Measurements from ENCODE around the gene WDR86.

Gene WDR86

GRCh38 chr7:151379534-151380198 is 30.2 kb downstream of the WDR86 start:
- no peak for DNase-seq (ENCODE audit: low read depth in 2 of 2)

GRCh38 chr7:151379193-151379520 is 30.7 kb downstream of the WDR86 start:
- no peak for DNase-seq (ENCODE audit: low read depth in 2 of 2)

- DNase-seq (ENCODE audit: low read depth in 2 of 2), result no peak
These were observed 31.2 kb downstream of the WDR86 start for GRCh38 chr7:151378496-151379192.

DNA sequence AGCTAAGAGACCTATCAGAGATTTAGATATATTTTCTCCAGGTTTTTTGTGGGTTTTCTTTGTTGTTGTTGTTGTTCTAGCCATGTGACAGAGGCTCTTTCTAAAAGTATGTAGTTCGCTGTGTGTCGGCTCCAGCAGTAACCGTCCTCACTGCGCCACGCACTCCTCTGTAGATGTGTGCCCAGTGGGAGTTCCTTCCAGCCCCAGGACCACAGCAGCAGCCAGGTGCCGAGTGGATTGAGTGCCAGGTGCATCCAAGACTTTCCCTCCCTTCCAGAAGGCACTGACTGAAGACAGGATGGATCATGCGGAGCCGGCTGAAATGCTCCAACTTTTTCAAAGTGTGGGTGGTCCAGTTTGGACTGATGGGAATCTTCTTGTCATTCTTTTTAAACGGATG is 31.8 kb downstream of the WDR86 start:
- DNase-seq (ENCODE audit: low read depth in 2 of 2), result no peak

DNA sequence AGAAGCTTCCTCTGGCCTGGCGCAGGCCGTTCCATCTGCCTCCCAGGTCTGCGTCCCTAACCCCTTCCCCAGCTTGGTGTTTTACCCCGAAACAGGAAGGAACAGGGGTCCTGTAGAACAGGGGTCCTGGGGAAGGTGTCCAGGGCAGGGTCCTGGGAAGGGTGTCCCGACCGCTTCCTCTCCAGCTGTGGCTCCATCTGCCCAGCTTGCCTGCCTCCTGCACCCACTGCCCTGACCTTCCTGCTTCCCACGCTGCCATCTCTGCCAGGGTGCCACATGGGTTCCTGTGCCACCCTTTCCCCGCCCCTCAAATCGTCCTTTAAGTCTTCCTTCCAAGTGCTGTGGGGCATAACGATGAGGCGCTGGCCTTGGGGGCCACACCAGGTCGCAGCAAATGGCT is 32.4 kb downstream of the WDR86 start:
- DNase-seq (ENCODE audit: low read depth in 2 of 2), result no peak

DNA sequence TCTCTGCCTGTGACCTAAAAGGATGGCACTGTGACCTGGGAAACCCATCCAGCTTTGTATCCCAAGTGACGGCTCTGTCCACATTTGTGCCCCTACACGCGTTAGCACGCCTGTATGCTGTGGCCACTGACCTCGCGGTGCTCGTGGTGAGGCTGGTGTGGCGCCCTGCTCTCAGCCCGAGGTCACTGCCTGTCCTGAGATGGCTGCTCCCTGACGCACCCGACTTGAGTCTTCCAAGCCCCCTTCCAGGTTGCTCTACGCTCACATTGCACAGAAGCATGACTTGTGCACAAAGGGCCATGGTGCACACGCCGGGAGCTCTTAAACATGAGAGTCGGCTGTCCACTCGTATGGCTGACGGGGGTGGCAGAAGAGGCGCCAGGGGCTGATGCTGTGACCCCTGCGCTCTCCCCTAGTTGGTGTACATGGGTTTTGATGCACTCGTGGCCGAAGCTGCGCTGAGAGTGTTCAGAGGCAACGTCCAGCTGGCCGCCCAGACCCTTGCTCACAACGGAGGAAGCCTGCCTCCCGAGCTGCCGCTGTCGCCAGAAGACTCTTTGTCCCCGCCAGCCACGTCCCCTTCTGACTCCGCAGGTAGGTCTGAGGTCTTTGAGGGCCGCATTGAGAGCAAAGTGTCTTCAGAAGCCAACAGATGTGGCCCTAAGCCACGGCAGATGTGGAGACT is 33.5 kb downstream of the WDR86 start:
- no peak for DNase-seq (ENCODE audit: low read depth in 2 of 2)

DNA sequence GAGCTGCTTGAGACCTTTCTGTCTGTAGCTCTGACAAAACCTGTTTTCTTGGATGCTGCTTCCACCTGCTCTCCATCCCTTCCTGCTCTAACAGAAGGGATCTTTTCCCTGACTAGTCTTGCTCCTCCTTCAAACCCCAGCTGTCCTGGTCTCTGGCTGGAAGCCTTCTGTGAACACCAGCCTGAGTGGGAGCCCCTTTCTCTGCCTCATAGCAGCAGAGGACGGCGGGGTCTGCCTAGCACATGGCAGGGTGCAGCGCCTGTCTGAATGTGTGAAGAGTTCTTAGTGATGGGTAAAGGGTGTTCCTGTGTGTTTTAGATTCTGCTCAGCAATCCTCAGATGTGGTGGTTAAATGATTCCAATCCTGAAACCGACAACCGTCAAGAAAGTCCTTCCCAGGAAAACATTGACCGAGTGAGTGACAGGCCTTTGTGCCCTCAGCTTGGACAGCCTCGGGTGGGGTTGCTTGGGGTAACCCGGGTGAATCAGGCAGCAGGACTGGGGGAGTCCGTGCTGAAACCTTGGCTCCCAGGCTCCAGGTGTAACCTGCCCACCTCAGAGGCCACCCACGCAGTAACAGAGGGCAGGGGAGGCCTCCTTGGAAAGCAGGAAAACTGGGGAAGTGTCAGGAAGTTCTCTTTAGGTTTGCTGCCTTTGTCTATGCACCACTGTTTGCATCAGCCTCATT is 34.2 kb downstream of the WDR86 start:
- DNase-seq (ENCODE audit: low read depth in 2 of 2), result no peak

DNA sequence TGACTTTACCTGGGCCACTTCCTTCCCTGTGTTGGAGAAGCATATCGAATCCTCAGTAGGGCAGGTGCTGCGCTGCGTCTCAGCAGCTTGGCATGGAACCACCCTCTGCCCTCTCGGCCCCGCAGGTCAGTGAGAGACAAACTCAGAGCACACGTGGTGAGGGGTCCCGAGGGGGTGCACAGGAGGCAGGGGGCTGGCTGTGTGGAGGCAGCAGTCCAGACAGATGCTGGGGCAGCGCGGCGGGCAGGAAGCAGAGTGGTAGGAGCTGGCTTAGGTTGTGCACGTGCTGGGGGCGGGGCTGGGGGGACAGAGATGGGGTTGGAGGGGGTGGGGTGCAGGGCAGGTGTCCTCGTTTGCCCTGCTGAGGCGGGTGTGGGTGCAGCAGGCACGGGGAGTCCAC is 35.1 kb downstream of the WDR86 start:
- no peak for DNase-seq (ENCODE audit: low read depth in 2 of 2)

DNA sequence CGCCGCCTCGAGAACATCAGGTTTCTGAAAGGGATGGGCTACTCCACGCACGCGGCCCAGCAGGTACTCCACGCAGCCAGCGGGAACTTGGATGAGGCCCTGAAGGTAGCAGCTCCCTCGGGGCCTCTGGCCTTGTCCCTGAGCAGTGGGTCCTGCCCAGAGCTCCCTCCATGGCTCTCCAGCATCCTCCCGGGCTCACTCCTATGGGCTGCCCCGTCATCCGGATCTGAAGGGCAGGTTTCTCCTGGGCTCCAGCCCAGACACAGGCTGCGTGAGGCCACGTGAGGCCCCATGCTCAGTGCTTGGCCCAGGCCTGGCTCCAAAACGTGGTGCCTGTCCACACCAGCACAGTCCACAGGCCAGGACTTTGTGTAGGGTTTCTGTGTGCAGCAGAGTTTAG is 35.7 kb downstream of the WDR86 start:
- DNase-seq (ENCODE audit: low read depth in 2 of 2), result no peak

- DNase-seq (ENCODE audit: low read depth in 2 of 2), result no peak
These were observed 36.2 kb downstream of the WDR86 start for GRCh38 chr7:151373599-151373998.

DNA sequence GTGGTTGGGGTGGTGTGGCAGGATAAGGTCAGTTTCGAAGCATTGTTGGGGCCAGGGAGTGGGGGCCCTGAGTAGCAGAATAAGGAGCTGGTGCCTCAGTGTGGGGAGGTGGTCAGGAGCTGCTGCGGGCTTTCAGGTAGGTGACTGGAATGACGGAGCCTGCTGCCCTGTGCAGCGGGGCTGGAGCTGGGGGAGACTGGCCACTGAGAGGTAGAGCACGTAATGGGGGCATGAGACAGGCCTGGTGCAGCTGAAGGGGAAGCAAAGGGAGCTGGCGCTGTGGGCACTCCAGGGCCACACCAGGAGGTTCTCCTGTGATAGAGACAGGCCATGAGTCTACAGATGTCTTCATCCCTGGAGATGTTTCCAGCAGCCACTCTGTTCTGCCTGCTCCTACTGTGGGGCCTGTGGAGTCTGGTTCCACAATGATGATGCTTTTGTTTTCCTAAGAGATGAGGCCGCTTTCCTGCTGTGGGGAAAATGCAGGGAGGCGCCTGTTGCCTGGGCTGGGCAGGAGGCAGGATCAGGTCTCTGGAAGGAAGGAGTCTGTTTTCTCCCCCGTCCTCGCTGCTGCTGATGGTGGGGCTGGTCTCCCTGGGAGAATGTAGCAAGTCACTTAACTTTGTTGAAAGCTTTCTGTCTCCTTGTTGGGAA is 37.1 kb downstream of the WDR86 start:
- DNase-seq (ENCODE audit: low read depth in 2 of 2), result no peak

- DNase-seq (ENCODE audit: low read depth in 2 of 2), result no peak
These were observed 38.6 kb downstream of the WDR86 start for GRCh38 chr7:151371266-151371665.

- peak; percentile 62 to 75 for DNase-seq (ENCODE audit: low read depth in 2 of 2)
These were observed 41.7 kb downstream of the WDR86 start for GRCh38 chr7:151368136-151368571.

DNA sequence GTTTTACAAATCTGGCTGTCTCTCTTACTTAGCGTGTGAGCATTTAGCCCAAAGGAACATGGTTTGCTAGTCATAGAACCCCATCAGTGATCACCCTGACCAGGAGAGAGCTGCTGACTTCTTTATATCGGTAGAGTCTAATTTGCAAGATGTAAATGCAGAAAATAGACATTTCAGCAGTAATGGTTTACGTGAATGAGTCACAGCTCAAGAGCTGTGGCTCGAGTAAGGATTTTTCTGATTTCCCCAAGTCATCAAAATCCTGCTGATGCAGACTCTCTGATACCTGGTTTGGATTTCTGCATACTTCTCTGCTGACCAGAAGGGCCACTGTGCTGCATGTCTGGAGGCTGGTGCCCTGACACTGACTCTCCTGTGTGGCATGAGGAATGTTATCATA is 42.6 kb downstream of the WDR86 start:
- no peak for DNase-seq (ENCODE audit: low read depth in 2 of 2)

- DNase-seq (ENCODE audit: low read depth in 2 of 2), result no peak
These were observed 43.0 kb downstream of the WDR86 start for GRCh38 chr7:151366880-151367222.

- DNase-seq (ENCODE audit: low read depth in 2 of 2), result no peak
These were observed 43.5 kb downstream of the WDR86 start for GRCh38 chr7:151366166-151366879.

- DNase-seq (ENCODE audit: low read depth in 2 of 2), result no peak
These were observed 46.7 kb downstream of the WDR86 start for GRCh38 chr7:151363182-151363581.

DNA sequence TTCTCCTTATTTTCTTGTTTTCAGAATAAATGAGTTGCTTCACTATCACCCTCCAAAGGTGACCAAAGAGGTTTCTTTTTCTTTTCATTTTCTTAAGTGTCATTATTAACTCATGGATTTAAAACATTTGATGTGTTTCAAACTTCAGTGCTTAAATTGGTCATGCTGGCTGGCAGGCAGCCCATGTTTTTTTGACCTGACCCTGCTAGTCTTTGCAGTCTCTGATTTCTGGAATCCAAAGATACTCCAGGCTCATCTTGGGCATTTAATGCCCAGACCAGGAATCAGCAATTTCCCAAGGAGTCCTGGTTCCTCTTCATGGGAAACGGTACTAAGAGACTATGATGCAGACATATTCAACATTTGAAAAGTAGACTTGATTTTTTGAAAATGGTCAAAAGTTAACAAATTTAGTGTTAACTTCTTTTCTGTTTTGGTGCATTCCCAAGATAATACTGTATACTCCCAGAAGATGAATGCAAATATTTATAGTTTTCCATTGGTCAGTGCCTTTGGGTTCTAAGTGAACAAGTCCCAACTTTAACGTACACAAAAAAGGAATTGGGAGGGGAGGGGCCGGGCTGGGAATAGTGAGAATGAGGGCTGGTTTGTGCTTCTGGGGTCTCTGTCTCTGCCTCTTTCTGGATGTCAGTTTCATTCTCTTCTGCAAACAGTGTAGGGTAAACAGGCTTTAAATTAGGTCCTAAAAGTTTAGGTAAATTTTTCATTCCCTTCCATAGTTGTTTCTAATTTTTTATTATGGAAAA is 48.5 kb downstream of the WDR86 start:
- no peak for DNase-seq (ENCODE audit: low read depth in 2 of 2)

DNA sequence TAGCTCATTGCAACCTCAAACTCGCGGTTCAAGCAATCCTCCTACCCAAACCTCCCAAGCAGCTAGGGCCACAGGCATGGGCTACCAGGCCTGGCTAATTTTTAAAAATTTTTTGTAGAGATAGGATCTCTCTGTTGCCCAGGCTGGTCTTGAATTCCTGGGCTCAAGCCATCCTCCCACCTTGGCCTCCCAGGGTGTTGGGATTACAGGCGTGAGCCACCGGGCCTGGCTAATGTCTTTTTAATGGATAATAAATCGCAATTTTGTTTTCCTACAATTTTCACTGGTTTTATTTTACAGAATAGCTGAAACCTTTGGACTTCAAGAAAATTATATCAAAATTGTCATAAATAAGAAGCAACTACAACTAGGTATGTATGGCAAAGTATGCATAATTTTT is 57.3 kb downstream of the WDR86 start:
- no peak for DNase-seq (ENCODE audit: low read depth in 2 of 2)

- DNase-seq (ENCODE audit: low read depth in 2 of 2), result peak in 1 of 2 donors; percentile 23
These were observed 57.9 kb downstream of the WDR86 start for GRCh38 chr7:151351967-151352366.

DNA sequence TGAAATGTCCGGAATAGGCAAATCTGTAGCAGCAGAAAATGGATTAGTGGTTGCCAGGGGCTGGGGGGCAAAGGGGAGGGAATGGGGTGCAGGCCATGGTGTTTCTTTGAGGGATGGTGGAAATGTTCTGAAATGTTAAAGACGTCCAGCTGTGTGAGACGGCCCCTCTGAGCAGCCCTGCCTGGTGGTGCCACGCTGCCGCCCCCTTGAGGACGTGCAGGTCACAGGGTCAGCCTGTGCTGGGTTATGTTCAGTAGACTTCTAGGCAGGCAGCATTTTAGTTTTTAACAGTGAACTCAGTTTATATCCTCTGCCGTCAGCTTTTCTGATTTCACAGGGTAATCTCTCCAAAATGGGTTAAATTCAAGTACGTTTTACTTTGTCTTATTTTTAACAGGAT is 58.8 kb downstream of the WDR86 start:
- peak; percentile 15 to 46 for DNase-seq (ENCODE audit: low read depth in 2 of 2)
